ENCODE results near the gene GRM5. TPM values are rescaled to one million over a fixed set of nuclear protein-coding genes. Genes with fewer than 3 reads are reported as not detected.
"Not testable (repeated sequence)": the region's sequence is repeated elsewhere in the genome, so short reads cannot be mapped to it uniquely, and the experiment has no call there.

Gene GRM5
- total RNA-seq: 1 to 10 TPM; 1.4 to 8.6 TPM

DNA sequence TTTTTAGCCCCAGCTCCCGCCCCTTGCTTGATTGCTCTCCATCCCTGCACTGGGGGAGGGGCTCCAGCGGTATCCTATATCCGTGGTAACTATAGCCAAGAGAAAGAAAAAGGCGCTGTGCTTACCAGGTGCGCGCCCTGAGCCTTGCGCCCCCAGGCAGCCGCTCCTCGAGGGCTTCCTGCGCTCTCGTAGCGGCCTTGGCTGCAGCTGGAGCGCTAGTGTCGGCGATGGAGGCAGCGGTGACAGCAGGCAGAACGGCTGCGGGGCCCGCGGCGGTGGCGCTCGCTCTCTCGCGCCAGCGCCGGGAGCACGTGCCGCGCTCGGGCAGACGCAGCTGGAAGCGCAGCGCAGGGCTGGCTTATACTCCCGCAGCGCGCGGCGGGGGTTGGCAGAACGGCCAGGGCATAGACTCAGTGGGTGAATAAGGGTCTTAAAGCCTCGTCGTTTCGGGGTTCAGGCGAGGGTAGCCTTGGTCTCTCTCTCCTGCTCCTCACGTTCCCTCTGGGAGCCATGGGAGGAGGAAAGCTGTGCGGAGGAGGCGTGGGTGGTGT, at the start of gene GRM5:
TSS of gene GRM5 (minus strand) at position 332 of the 551 bp plus-strand sequence. CDS start 18,110 bp downstream, outside the sequence.
- H3K9me3 ChIP-seq; ATAC-seq (ENCODE audit: insufficient number of reproducible peaks, low FRiP score, low read depth); H3K27me3 ChIP-seq (replicated peaks; ENCODE audit: insufficient read depth); DNase-seq (ENCODE audit: low spot score); H3K36me3 ChIP-seq; H3K27ac ChIP-seq; H3K4me1 ChIP-seq (ENCODE audit: control insufficient read depth in 1 of 2, low read depth in 2 of 2): not testable (repeated sequence)
- peak within 1 kb of the TSS; percentile 53 for H3K4me3 ChIP-seq

DNA sequence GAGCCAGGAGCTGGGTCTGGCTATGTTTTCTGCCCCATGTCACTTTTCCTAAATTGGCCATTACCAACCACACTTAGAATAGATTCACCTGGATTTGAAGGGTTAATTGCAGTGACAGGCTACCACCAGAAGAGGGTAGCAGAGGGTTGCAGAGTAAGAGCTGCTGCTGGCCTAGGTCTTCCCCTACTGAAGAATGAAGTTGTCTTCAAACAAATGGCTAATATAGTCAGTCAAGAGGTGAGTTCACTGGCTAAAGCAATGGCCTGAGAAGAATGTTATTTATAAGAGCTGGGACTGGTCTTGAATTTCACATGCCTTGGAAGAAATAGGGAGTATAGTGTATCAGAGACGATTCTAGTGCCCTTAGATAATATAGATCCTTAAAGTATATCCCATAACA, 32.2 kb upstream of the GRM5 start:
- not testable (repeated sequence) for DNase-seq (ENCODE audit: low spot score); H3K9me3 ChIP-seq; H3K27me3 ChIP-seq (replicated peaks; ENCODE audit: insufficient read depth); H3K27ac ChIP-seq; H3K36me3 ChIP-seq; H3K4me1 ChIP-seq (ENCODE audit: control insufficient read depth in 1 of 2, low read depth in 2 of 2); H3K4me3 ChIP-seq
- TF ChIP-seq, protein P1, sequence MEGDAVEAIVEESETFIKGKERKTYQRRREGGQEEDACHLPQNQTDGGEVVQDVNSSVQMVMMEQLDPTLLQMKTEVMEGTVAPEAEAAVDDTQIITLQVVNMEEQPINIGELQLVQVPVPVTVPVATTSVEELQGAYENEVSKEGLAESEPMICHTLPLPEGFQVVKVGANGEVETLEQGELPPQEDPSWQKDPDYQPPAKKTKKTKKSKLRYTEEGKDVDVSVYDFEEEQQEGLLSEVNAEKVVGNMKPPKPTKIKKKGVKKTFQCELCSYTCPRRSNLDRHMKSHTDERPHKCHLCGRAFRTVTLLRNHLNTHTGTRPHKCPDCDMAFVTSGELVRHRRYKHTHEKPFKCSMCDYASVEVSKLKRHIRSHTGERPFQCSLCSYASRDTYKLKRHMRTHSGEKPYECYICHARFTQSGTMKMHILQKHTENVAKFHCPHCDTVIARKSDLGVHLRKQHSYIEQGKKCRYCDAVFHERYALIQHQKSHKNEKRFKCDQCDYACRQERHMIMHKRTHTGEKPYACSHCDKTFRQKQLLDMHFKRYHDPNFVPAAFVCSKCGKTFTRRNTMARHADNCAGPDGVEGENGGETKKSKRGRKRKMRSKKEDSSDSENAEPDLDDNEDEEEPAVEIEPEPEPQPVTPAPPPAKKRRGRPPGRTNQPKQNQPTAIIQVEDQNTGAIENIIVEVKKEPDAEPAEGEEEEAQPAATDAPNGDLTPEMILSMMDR (IDR thresholded peaks at IDR 0.05): peak; percentile 71
- ATAC-seq (ENCODE audit: insufficient number of reproducible peaks, low FRiP score, low read depth): peak; percentile 73

DNA sequence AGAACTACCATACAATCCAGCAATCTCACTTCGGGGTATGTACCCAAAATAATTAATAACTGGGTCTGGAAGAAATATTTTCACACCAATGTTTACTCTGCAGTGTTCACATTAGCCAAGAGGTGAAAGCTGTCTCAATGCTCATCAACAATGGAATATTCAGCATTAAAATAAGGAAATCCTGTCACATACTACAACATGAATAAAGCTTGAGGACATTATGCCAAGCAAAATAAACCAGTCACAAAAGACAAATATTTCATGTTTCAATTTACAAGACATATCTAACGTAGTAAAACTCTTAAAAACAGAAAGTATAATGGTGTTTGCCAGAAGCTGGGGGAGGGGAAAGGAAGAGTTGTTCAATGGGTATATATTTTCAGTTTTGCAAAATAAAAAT, 28.0 kb upstream of the GRM5 start:
- H3K36me3 ChIP-seq; H3K27me3 ChIP-seq (replicated peaks; ENCODE audit: insufficient read depth); H3K9me3 ChIP-seq; H3K4me3 ChIP-seq; DNase-seq (ENCODE audit: low spot score); ATAC-seq (ENCODE audit: insufficient number of reproducible peaks, low FRiP score, low read depth); H3K4me1 ChIP-seq (ENCODE audit: control insufficient read depth in 1 of 2, low read depth in 2 of 2); H3K27ac ChIP-seq: not testable (repeated sequence)

DNA sequence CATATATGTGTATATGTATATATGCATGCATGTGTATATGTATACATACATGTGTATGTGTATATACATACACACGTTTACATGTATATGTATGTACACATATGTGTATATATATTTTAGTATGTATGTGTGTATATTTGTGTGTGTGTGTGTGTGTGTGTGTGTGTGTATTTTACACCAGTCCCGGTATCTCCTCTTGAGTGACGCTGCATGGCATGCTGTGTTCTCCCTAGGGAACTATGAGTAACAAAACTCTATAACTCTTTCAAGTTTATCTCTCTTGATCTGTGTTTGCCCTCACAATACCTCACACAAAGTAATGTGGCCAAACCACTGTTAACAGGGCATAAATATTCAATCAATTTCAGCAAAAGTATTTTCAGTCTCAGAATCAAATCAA, 19.2 kb upstream of the GRM5 start:
- DNase-seq (ENCODE audit: low spot score); ATAC-seq (ENCODE audit: insufficient number of reproducible peaks, low FRiP score, low read depth): not testable (repeated sequence)

DNA sequence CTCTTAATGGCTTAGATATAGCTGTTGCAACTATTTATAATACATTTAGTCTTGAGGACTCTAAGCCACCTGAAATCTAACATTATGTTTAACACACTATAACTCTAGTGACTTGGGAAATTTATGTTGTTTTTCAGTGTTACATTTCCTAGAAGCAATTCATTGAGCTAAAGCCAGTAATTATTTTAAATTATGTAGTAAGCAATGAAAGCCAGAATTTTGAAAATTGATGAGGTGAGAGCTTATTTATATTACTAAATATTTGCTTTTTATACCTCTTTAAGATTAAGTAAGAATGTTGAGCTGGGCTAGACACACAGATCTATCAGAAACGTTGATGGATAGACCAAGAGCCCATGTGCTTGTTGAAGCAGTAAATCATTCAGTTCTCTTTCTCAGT, 5.1 kb upstream of the GRM5 start:
- not testable (repeated sequence) for H3K27me3 ChIP-seq (replicated peaks; ENCODE audit: insufficient read depth); H3K36me3 ChIP-seq; H3K4me3 ChIP-seq; H3K4me1 ChIP-seq (ENCODE audit: control insufficient read depth in 1 of 2, low read depth in 2 of 2); ATAC-seq (ENCODE audit: insufficient number of reproducible peaks, low FRiP score, low read depth); H3K9me3 ChIP-seq; H3K27ac ChIP-seq; DNase-seq (ENCODE audit: low spot score)

More for the DNA sequence above, 19.2 kb upstream of the GRM5 start:
- H3K27ac ChIP-seq; H3K4me3 ChIP-seq; H3K9me3 ChIP-seq; H3K4me1 ChIP-seq (ENCODE audit: control insufficient read depth in 1 of 2, low read depth in 2 of 2); H3K36me3 ChIP-seq; H3K27me3 ChIP-seq (replicated peaks; ENCODE audit: insufficient read depth): not testable (repeated sequence)

DNA sequence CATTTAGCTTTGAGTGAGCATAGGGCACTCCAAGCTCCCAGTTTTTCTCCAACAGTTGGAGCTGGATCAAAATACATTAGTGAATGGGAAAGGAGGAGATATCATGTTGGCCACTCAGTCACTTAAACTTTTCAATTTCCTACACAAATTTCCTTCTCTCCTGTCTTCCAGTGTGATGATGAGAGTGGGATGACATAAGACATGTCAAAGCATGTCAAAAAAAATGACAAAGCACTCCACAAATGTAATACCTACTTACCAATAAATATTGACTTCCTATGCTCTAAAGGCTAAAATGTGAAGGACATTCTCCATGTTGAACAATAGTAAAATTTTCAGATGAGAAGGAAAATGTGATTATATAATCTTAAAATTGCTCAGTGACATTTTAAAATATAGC, 1.5 kb upstream of the GRM5 start:
- ATAC-seq (ENCODE audit: insufficient number of reproducible peaks, low FRiP score, low read depth): no peak
- Histone ChIP-seq H3K4me3 (no peak overlapping the region), H3K36me3 (no peaks in the 10 kb centered on the region), H3K27me3 (replicated peaks; ENCODE audit: insufficient read depth) (no peaks in the 10 kb centered on the region), H3K4me1 (ENCODE audit: control insufficient read depth in 1 of 2, low read depth in 2 of 2) (peaks cover 0 to 7% of the 10 kb centered on the region in 2 donors), H3K9me3 (no peaks in the 10 kb centered on the region), H3K27ac (no peak overlapping the region)
- TF ChIP-seq, protein P1 (IDR thresholded peaks at IDR 0.05): no peak
- no peak for DNase-seq (ENCODE audit: low spot score)

DNA sequence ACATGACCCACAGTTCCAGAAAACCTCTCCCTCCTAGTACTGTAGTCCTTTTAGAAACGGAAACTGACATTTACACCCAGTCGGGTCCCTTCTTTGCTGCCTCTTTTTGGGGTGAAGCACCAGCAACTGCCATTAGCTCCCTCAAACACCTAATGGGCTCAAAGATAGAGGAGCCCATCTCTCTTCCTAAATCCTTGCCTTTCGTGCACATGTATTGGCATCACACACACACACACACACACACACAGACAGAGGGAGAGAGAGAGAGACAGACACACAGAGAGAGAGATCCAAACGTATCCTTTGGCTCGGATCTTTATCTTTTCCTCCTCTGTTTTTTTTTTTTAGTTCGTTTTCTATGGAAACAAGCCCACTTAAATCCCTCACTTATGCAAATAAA, 716 bp downstream of the GRM5 start:
- H3K27me3 ChIP-seq (replicated peaks; ENCODE audit: insufficient read depth): no peaks in the 10 kb centered on the region
- no peak for ATAC-seq (ENCODE audit: insufficient number of reproducible peaks, low FRiP score, low read depth)
- no peaks in the 10 kb centered on the region for H3K36me3 ChIP-seq

DNA sequence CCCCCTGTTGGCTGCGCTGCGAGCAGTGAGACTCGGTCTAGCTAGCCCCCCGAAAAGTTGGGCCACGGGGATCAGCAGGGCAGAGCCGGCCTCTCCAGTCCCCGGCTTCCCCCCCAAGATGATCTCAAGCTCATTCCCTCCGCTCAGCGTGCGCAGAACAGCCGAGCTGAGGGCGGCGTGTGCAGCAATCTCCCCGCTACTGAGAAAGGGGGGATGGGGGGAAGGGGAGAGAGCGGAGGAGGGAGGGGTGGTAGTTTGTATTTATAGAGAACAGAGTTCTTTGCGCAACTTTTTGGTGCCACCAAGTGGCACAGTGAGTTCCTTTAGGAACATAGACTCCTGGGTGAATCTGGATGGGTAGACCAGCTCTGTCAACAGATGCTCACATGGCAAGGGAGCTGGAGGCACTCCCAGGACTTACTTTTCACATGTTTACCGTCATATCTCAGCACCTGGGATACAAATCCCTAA, 2.3 kb downstream of the GRM5 start:
- not testable (repeated sequence) for H3K27ac ChIP-seq; DNase-seq (ENCODE audit: low spot score); H3K9me3 ChIP-seq

More for the DNA sequence above, 716 bp downstream of the GRM5 start:
- Histone ChIP-seq H3K27ac (no peak overlapping the region), H3K4me1 (ENCODE audit: control insufficient read depth in 1 of 2, low read depth in 2 of 2) (peaks cover 0 to 7% of the 10 kb centered on the region in 2 donors), H3K4me3 (no peak overlapping the region), H3K9me3 (no peaks in the 10 kb centered on the region)
- DNase-seq (ENCODE audit: low spot score): no peak
- TF ChIP-seq, protein P1 (IDR thresholded peaks at IDR 0.05): no peak

DNA sequence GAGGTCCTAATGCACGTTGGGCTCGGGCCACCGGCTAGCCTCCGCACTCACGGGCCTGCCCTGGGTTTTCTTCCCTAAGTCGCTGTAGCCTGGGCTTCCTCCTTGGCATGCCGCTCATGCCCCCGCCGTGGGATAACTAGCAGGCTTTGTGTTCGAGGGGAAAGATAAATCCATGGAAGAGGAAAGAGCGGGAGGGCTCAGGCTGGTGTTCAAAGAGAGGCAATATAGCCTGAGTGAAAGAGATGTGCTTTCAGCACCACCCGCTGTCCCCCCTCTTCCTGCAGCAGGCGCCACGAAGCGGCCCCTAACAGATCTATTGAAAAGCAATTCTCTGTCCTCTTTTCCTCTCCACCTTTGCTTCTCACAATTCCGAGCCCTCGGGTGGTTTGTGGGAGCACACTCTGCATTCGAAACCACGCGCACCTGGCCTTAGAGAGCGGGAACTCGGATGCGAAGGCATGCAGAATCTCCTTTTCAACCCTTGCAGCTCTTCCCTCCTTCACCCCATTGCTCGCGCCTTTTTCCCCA, 2.9 kb downstream of the GRM5 start:
- H3K4me1 ChIP-seq (ENCODE audit: control insufficient read depth in 1 of 2, low read depth in 2 of 2); DNase-seq (ENCODE audit: low spot score); ATAC-seq (ENCODE audit: insufficient number of reproducible peaks, low FRiP score, low read depth); H3K27ac ChIP-seq; H3K27me3 ChIP-seq (replicated peaks; ENCODE audit: insufficient read depth); H3K4me3 ChIP-seq; H3K36me3 ChIP-seq; H3K9me3 ChIP-seq: not testable (repeated sequence)

More for the DNA sequence above, 2.3 kb downstream of the GRM5 start:
- H3K4me3 ChIP-seq; H3K36me3 ChIP-seq; H3K4me1 ChIP-seq (ENCODE audit: control insufficient read depth in 1 of 2, low read depth in 2 of 2); H3K27me3 ChIP-seq (replicated peaks; ENCODE audit: insufficient read depth); ATAC-seq (ENCODE audit: insufficient number of reproducible peaks, low FRiP score, low read depth): not testable (repeated sequence)

DNA sequence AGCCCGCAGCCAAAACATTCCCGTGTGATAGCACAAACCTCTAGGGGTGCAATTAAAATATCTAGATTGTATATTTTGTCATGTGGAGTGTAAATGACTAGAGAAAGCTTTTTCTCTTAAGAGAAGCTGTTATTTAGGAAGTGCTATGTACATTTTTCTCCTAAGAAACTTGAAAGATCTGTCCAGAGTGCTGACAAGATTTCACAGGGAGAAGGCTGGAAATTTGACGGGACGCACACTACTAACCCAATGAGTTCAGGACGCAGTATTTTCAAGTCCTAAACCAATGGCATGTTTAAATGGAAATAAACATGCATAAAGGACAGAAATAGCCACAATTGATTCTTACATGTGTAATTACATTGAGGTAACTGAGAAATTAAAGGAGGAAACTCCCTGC, 3.9 kb downstream of the GRM5 start:
- not testable (repeated sequence) for H3K36me3 ChIP-seq; H3K27ac ChIP-seq; DNase-seq (ENCODE audit: low spot score); H3K9me3 ChIP-seq; H3K4me1 ChIP-seq (ENCODE audit: control insufficient read depth in 1 of 2, low read depth in 2 of 2); H3K27me3 ChIP-seq (replicated peaks; ENCODE audit: insufficient read depth); H3K4me3 ChIP-seq; ATAC-seq (ENCODE audit: insufficient number of reproducible peaks, low FRiP score, low read depth)

All from thoracic aorta (tissue), 2 donors.